GM12865 (cell line): ENCODE results near the gene TMEM213.

ENCODE experiments used
- DNase-seq: peaks from one replicate; pipeline ENCODE4 v3.0.0; 2010; ENCODE audit warnings: low read depth
- H3K4me3 ChIP-seq: 2 replicates; pipeline ENCODE4 v1.5.1; 2011; ENCODE audit warnings: mild to moderate bottlenecking, low read depth, low read length, control low read depth
- TF ChIP-seq, protein P1 (sequence below): IDR thresholded peaks from 2 replicates; pipeline ENCODE4 v1.5.1; 2011; ENCODE audit warnings: low read length, control low read depth, low read depth, inconsistent platforms; ENCODE audit not compliant: insufficient read depth; ENCODE audit errors: missing control alignments

Gene TMEM213

DNA sequence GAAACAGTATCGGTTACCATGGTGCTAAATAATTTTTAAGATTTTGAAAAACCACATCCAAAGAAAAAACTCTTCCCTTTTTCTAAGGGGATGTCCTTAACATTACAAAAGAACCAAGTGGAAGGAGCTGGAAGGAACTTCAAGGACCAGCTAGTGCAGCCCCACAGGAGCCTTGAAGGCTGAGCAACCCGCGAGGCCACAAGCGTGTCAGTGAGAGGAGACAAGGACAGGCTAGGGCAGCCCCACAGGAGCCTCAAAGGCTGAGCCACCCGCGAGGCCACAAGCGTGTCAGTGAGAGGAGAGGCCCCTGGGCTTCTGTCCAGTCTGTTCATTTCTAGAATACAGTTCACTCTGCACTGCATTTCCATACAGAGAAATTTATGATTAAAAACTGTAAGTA lies 80.3 kb downstream of the TMEM213 start:
- no peak overlapping the region for H3K4me3 ChIP-seq
- DNase-seq = no peak
- TF ChIP-seq, protein P1, sequence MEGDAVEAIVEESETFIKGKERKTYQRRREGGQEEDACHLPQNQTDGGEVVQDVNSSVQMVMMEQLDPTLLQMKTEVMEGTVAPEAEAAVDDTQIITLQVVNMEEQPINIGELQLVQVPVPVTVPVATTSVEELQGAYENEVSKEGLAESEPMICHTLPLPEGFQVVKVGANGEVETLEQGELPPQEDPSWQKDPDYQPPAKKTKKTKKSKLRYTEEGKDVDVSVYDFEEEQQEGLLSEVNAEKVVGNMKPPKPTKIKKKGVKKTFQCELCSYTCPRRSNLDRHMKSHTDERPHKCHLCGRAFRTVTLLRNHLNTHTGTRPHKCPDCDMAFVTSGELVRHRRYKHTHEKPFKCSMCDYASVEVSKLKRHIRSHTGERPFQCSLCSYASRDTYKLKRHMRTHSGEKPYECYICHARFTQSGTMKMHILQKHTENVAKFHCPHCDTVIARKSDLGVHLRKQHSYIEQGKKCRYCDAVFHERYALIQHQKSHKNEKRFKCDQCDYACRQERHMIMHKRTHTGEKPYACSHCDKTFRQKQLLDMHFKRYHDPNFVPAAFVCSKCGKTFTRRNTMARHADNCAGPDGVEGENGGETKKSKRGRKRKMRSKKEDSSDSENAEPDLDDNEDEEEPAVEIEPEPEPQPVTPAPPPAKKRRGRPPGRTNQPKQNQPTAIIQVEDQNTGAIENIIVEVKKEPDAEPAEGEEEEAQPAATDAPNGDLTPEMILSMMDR = no peak

DNA sequence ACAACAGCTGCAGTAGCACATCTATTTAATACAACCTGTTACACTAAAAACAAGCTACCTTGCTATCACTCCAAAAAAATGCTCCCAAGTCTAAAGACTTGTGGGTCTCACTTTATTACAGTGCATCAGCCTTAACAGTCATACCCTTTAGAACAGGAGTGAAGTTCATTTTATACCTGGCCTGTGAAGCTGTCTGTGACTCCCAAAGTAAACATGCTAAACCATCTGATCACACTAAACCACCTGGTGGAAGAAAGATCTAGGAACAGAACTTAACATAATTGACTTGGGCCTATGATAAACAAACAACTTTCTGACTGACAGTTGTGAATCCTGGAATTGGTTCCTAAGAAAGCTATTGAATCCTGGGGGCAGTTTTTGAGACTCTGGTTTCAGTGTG lies 81.1 kb downstream of the TMEM213 start:
- no peak for DNase-seq
- no peak overlapping the region for H3K4me3 ChIP-seq
- TF ChIP-seq, protein P1 = no peak

DNA sequence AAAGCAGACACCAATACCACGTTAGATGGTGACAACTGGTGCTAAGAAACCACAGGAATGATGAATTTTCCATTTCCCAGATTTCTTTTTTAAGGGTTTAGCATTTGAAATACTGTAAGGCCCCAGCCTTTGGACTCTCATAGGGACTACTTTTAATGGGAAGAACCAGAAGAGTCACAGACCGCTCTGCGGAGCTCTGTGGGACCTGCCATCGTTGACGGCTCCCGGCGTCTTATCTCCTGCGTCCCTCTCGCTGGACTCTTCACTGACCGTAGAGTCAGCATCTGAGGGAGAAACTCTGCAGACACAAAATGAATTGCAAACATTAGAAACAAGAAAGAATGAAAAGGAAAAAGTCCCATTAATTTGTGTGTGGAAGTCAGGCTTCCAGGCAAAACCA lies 81.6 kb downstream of the TMEM213 start:
- H3K4me3 ChIP-seq = no peak overlapping the region
- TF ChIP-seq, protein P1 = no peak
- no peak for DNase-seq

DNA sequence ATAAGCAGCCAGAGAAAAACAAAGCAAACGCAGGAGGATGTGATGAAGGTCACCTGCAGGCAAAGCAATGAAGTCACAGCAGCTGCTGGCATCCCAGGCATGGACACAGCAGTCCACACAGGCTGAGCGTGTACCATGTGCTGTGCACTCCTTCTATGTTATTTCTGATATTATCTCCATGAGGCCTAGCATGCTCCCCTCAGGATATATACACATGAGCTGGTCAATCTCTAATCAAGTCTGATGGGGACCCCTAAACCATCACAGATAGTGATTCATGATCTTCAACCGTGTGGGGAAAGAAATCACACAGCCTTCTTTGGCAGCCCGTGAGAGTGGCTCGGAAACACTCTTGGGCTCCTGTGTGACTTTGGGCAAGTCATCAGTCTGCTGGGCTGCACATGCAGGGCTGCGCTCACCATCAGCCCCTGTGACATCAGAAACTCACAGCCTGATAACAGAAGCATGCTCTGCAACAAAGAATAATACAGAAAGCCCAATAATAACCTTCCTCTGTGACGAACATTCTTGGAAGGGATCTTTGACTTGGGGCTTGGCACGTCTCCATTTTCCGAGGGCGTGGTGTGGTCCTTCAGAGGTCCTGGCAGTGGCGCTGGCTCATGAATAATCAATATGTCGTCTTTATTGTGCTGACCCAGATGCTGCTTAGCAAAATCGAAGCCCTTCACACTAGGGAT lies 83.2 kb downstream of the TMEM213 start:
- TF ChIP-seq, protein P1 = no peak
- no peak for DNase-seq
- H3K4me3 ChIP-seq = no peak overlapping the region

DNA sequence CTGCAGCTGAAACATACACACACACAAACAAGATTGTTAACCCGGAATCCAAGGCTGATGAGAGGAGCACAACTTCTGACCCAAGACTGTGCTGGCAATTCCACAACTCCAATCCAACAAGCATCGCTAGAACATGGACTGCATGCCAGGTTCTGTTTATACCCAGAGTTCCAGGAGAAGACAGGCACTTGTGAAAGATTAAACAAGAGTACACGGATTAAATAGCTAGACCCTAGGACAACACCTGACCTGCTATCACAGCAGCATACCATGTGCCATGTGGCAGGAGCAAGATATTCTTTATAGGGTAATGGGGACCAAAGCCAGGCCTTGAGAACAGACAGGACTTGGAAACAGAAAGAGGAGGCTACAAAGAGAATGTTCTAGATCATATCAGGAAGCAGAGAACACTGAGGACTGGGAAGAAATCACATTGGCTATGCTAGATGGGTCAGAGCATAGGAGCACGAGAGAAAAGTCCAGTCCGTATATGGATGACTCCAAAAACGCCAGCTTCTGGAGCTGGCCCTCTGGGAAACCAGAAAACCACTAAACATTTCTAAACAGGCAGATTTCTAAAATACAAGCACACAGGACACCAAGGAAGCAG lies 83.9 kb downstream of the TMEM213 start:
- no peak for DNase-seq
- no peak overlapping the region for H3K4me3 ChIP-seq
- TF ChIP-seq, protein P1 = no peak

DNA sequence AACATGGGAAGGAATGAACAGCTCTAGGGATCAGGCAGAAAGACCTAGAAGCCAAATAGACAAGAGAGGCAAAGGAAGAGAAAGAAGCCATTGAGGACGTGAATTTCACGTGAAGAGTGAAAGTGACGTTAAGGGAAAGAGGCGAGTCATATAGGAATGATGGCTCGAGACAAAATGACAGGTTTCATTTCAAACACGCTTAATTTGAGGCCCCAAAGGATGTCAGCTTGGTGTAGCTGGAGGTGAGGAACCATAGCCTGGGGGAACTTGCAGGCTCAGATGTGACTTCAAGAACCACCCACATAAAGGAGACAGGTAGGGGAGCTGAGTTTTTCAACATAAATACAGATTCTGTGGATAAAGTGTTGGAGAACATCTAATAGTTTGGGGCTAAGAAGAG lies 84.5 kb downstream of the TMEM213 start:
- H3K4me3 ChIP-seq = no peak overlapping the region
- TF ChIP-seq, protein P1 = no peak
- peak; percentile 43 for DNase-seq
